Activated naive CD4-positive, alpha-beta T cell treated with anti-CD3 and anti-CD28 coated beads, Interleukin-2, amount 10 ng/mL, durations not matched to agents 7 days and 5 days (primary cell): ENCODE measurements around the gene PLEKHA6.

Experiments
- CTCF ChIA-PET: fragments of 350-600 bp; sonication (Branson Sonifier 250); formaldehyde crosslinking; loops from one replicate; lab custom pipeline; 2021; ENCODE audit warnings: antibody characterized with exemption; lab: Charles Lee
- DNase-seq: peaks from one replicate; pipeline ENCODE4 v3.0.0-alpha.2; 2020
- H3K27ac Mint-ChIP-seq: one replicate; pipeline ENCODE4 v1.8.0; 2021; ENCODE audit warnings: mild to moderate bottlenecking, moderate library complexity, mixed read lengths
- H3K27me3 Mint-ChIP-seq: one replicate; pipeline ENCODE4 v1.8.0; 2021; ENCODE audit warnings: mild to moderate bottlenecking, mixed read lengths
- H3K36me3 Mint-ChIP-seq: one replicate; pipeline ENCODE4 v1.8.0; 2021; ENCODE audit warnings: mixed read lengths
- H3K4me1 Mint-ChIP-seq: one replicate; pipeline ENCODE4 v1.8.0; 2021; ENCODE audit warnings: mixed read lengths
- H3K4me3 Mint-ChIP-seq: one replicate; pipeline ENCODE4 v1.8.0; 2021; ENCODE audit warnings: mild to moderate bottlenecking, moderate library complexity, mixed read lengths
- H3K9me3 Mint-ChIP-seq: one replicate; pipeline ENCODE4 v1.8.0; 2021; ENCODE audit warnings: mixed read lengths

The PLEKHA6 gene

DNA sequence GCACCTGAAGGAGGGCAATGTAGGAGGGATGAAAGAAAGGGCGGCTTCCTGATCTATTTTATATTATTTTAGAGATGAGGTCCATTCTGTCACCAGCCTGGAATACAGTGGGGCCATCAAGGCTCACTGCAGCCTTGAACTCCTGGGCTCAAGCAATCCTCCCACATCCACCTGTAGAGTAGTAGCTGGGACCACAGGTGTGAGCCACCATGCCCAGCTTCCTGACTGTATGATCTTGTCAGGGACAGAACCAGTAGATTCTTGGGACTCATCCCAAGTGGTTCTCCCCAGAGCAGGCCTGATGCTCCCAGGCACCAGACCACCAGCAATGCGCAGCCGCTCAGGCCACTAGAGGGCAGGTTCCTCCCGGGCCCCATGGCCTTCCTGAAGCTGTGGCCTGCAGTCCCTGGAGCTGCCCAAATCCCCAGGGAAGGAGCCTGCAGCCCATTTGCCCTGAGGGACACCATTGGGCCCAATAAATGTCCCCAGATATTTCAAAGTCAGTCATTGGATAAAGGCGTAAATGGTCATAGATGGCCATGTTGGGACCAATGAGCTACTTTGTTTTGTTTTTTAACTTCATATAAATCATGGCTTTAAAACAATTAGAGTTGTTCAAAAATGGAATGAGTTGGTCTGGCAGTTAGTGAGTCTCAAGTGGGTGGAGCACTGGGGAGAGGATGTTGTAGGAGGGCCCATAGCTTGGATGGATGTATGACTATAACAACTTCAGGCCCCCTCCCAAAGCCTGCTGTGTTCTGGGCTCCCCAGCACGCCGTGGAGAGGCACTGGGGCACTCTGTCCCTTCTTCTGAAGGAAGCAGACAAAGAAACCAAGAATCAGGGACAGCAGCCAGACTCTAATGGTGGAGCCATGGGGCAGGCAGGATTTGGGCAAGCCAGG, 101.3 kb downstream of the PLEKHA6 start:
- H3K4me1 Mint-ChIP-seq = no peaks in the 10 kb centered on the region
- peak; percentile 46 for DNase-seq
- peaks cover 17% of the 10 kb centered on the region for H3K27me3 Mint-ChIP-seq
- no peaks in the 10 kb centered on the region for H3K36me3 Mint-ChIP-seq
- no peak overlapping the region for H3K4me3 Mint-ChIP-seq
- CTCF ChIA-PET = interaction anchor here (0.6 to 9.5 kb wide), 16 partner anchors 10 to 534 kb away, joined by 3 to 79 read pairs (median 3); no protein-coding TSS in a partner anchor
- no peaks in the 10 kb centered on the region for H3K9me3 Mint-ChIP-seq
- H3K27ac Mint-ChIP-seq = no peak overlapping the region

DNA sequence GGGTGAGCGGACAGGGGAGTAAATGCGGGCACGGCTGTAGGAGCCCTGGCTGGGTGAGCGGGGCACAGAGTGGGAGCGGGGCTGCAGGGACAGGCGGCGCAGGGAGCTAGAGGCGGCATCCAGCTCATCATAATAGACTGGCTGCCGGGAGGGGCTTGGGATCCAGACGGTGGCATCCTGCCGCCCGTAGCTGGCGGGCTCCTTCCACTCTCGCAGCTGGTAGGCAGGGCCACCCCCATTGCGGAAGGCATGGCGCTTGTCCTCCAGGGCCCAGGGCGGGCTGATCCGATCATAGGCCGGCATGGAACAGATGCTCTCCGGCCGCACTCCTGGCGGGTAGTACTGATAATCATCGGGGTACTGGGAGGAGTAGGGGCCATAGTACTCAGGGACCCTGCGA, 102.3 kb downstream of the PLEKHA6 start:
- DNase-seq = no peak
- H3K27me3 Mint-ChIP-seq = peaks cover 22% of the 10 kb centered on the region
- CTCF ChIA-PET = interaction anchor here (1.2 to 9.5 kb wide), 5 partner anchors 9 to 141 kb away, joined by 3 to 79 read pairs (median 7); no protein-coding TSS in a partner anchor
- no peaks in the 10 kb centered on the region for H3K36me3 Mint-ChIP-seq
- no peaks in the 10 kb centered on the region for H3K4me1 Mint-ChIP-seq
- no peak overlapping the region for H3K4me3 Mint-ChIP-seq
- H3K27ac Mint-ChIP-seq = no peak overlapping the region
- H3K9me3 Mint-ChIP-seq = no peaks in the 10 kb centered on the region

DNA sequence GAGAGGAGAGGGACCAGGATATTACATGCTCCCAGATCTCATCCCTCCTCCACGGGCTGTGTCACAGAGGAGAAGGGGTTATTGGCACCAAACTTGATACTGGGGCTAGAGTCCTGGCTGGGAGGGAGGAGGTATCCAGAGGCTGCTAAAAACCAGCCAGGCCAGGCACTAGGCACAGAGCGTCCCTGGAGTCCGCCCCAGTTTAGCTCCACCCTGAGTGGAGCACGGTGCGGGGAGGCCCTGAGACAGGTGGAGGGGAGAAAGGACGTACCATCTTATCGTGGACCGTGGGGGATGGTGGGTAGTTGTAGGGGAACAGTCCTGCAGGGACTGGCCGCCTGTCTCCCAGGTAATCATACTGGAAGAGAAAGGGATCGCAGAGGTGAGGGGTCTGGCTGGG, 103.2 kb downstream of the PLEKHA6 start:
- no peaks in the 10 kb centered on the region for H3K36me3 Mint-ChIP-seq
- CTCF ChIA-PET = interaction anchor here (0.6 to 9.5 kb wide), 4 partner anchors 106 to 680 kb away, joined by 3 to 79 read pairs (median 7); no protein-coding TSS in a partner anchor
- H3K9me3 Mint-ChIP-seq = no peaks in the 10 kb centered on the region
- H3K4me3 Mint-ChIP-seq = no peak overlapping the region
- H3K27ac Mint-ChIP-seq = no peak overlapping the region
- no peaks in the 10 kb centered on the region for H3K4me1 Mint-ChIP-seq
- no peak for DNase-seq
- peaks cover 18% of the 10 kb centered on the region for H3K27me3 Mint-ChIP-seq

DNA sequence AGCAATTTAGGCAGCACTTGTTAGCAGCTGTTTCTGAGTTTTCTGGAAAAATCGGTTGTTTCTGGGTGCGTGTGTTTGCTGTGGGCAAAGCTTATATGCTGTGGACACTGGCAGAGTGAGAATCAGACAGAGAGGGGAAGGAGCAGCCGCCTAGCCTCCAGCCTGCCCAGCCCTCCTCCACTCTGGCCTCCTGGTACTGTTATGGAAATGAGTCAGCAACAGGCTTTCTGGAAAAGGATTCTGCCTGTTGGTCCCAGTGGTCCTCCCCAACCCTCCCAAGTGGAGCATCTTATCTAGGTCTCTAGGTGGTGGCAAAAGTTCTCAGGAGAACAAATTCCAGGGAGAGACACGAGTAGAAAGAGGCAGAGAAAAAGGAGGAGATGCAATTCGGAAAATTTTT, 103.8 kb downstream of the PLEKHA6 start:
- CTCF ChIA-PET = interaction anchor here (0.6 to 9.5 kb wide), 2 partner anchors 107 to 680 kb away, joined by 3 to 79 read pairs; no protein-coding TSS in a partner anchor
- H3K27me3 Mint-ChIP-seq = peaks cover 18% of the 10 kb centered on the region
- H3K27ac Mint-ChIP-seq = no peak overlapping the region

DNA sequence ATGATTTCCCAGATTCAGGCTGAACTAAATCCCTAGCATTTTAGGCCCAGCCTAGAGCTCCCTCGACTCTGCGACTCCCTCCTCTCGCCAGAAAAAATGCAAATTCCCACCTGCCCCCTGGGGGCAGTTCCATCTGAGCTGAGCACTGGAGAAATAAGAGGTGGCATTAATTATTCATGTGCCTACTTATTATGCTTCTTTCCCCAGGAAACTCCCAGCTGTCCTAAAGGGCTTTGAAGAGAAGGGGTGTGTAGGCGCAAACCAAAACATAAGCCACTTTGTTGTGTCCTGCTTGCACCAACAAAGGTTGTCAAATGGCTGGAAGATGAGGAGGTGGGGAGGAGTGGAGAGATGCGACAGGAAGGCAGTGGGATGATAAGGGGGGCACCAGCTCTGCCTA, 104.5 kb downstream of the PLEKHA6 start:
- Mint-ChIP-seq H3K9me3 (no peaks in the 10 kb centered on the region), H3K4me3 (no peak overlapping the region), H3K4me1 (no peaks in the 10 kb centered on the region), H3K27ac (no peak overlapping the region), H3K36me3 (no peaks in the 10 kb centered on the region), H3K27me3 (peaks cover 25% of the 10 kb centered on the region)
- DNase-seq = no peak
- CTCF ChIA-PET = interaction anchor here (1.8 to 9.5 kb wide), 2 partner anchors 8 to 107 kb away, joined by 5 to 79 read pairs; no protein-coding TSS in a partner anchor

More for the DNA sequence above, 103.8 kb downstream of the PLEKHA6 start:
- Mint-ChIP-seq H3K4me1 (no peaks in the 10 kb centered on the region), H3K9me3 (no peaks in the 10 kb centered on the region), H3K4me3 (no peak overlapping the region), H3K36me3 (no peaks in the 10 kb centered on the region)
- DNase-seq = no peak

DNA sequence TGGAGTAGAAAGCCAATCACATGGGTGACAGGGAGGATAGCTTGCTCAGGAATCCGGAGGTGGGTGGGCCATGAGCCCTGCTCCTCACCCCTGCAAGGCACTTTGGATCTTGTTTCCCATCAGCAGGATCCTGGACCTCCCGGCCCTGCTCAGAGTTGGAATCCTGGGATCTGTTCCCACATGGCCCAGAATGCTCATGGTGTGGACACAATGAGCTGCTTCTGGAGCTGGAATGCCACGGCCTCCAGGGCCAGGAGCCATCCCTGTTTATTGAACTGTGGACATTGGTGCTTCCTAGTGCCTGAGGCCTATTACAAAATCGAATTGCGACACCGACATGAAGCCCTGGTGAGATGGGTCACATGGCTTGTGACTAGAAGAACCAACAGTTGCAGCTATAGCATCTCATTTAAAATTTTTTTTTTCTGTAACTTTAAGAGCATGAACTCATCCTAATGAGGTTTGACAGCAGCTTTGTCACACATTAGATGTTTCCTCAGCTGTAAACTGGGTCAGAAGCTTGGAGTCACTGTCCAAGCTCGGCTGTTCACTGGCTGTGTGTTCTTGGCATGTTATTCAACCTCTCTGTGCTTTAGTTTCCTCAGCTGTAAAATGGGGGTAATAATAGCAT, 105.6 kb downstream of the PLEKHA6 start:
- H3K4me1 Mint-ChIP-seq = no peaks in the 10 kb centered on the region
- CTCF ChIA-PET = interaction anchor here (1.8 to 9.5 kb wide), 2 partner anchors 9 to 108 kb away, joined by 5 to 79 read pairs; no protein-coding TSS in a partner anchor
- no peak overlapping the region for H3K4me3 Mint-ChIP-seq
- peaks cover 27% of the 10 kb centered on the region for H3K27me3 Mint-ChIP-seq
- DNase-seq = no peak
- H3K27ac Mint-ChIP-seq = no peak overlapping the region
- H3K36me3 Mint-ChIP-seq = no peaks in the 10 kb centered on the region
- H3K9me3 Mint-ChIP-seq = no peaks in the 10 kb centered on the region

DNA sequence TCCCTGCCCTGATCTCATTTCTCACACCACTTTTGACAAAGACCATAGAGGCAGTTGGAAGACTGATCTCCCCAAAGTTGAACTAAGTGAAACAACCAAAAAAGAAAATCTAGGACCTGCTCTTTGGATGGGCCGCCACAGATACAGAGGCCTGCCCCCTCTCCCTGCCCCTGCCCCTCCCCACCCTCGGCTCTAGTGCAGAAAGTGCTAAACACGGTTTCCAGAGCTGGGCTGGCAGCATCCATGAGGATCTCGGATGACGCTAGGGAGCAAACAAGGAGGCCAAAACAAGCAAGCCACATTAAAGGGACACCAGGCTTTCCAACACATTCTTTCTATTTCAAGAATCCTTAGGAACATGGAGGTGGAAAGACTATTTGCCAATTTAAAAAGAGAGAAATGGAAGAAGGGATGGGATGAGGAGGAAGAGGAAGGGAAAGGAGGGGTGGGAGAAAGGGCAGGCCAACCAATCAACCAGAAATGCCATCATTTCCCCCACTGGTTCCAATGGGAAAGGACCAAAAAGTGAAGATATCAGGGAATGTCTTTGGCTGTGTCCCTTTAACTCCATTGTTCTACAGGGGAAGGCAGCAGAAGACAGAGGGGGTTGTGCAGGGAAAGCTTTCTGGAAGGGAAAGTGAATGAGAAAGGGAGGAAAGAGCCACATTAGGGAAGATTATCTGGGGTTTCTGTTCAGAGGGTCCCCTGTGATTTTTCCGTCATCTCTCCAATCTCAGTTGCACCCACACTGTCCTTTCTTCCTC, 107.6 kb downstream of the PLEKHA6 start:
- H3K27me3 Mint-ChIP-seq = peaks cover 37% of the 10 kb centered on the region
- no peaks in the 10 kb centered on the region for H3K9me3 Mint-ChIP-seq
- CTCF ChIA-PET = no interaction called here
- no peak overlapping the region for H3K27ac Mint-ChIP-seq
- no peaks in the 10 kb centered on the region for H3K4me1 Mint-ChIP-seq
- no peak for DNase-seq
- H3K36me3 Mint-ChIP-seq = no peaks in the 10 kb centered on the region
- no peak overlapping the region for H3K4me3 Mint-ChIP-seq

DNA sequence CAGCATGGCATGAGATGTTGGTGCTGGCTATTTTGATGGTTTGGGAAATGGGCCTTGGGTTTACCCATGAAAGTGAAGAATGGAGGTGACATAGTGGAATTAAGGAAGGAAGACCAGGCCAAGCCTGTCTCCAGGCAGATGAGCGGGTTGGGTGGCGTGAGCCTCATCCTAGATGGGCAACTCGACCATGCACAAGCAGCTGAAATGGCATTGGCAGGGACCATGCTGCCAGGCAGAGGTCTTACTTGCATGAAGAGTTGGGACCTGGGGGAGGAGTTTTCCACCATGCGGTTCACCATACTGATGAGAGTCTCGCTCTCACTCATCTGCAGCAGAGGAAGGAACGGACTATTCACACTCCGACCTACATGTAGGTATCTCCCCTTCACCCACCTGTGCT, 108.4 kb downstream of the PLEKHA6 start:
- no peak for DNase-seq
- no peaks in the 10 kb centered on the region for H3K9me3 Mint-ChIP-seq
- H3K4me3 Mint-ChIP-seq = no peak overlapping the region
- H3K36me3 Mint-ChIP-seq = no peaks in the 10 kb centered on the region
- CTCF ChIA-PET = no interaction called here
- no peak overlapping the region for H3K27ac Mint-ChIP-seq
- no peaks in the 10 kb centered on the region for H3K4me1 Mint-ChIP-seq
- H3K27me3 Mint-ChIP-seq = peaks cover 39% of the 10 kb centered on the region

DNA sequence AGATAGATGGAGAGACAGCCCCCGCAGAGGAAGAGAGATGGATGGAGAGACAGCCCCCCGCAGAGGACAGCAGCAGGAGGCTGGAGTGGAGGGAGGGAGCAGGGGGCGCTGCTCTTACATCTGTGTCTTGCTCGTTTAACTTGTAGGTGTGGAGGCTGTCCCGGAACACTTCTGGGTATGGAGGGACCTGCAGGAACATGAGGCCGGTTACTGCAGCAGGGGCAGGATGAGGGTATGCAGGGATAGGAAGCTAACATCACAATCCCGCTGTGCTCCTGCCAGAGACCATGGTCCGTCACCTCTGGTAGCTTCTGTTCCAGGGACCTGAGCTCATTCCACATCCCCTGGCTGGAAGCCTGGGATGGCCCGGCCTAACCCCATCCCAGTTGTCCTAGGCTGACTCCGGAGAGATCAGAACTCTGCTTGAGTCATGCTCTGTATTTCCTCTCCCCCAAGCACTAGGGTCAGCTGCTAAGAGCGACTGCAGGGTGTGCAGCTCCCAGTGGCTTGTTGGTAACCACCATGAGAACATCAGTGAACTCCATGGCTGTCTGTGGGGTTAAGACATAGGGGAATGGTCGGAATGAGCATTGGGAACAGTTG, 109.2 kb downstream of the PLEKHA6 start:
- no peaks in the 10 kb centered on the region for H3K36me3 Mint-ChIP-seq
- no peaks in the 10 kb centered on the region for H3K9me3 Mint-ChIP-seq
- H3K4me1 Mint-ChIP-seq = no peaks in the 10 kb centered on the region
- CTCF ChIA-PET = interaction anchor here (1.0 kb wide), 1 partner anchor 112 kb away, joined by 3 read pairs; no protein-coding TSS in a partner anchor
- no peak for DNase-seq
- H3K27me3 Mint-ChIP-seq = peaks cover 33% of the 10 kb centered on the region
- H3K4me3 Mint-ChIP-seq = no peak overlapping the region
- no peak overlapping the region for H3K27ac Mint-ChIP-seq

DNA sequence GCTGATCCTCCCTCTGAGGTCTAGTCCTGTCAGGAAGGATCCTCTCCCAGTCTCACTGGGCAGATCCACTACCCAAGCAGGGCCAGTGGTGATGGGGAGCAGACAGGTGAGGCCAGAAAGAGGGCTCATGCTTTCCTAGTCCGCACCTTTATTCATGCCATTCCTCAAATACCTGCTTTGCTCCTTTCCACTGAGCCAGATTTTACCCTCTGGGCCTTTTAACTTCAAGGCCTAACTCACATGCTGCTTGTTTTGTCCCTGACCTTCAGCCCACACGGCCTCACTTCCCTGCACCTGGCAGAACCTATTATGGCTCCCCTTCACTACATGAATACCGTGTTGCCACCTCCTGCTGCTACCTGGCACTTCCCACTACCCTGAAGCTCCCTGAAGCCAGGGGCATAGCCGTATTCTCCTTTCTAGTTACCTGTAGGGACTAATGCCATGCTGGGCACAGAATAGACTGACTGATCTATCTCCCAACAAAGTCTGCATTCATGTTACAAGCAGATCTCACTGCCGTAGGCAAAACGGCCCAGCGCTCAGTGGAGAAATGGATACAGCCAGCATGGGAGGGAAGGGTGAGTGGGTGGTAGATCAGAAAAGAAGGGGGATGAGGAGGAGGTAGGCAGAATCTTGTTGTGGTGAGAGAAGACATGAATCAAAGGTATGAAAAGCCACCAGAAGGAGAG, 109.8 kb downstream of the PLEKHA6 start:
- no peaks in the 10 kb centered on the region for H3K36me3 Mint-ChIP-seq
- H3K27me3 Mint-ChIP-seq = peaks cover 34% of the 10 kb centered on the region
- H3K9me3 Mint-ChIP-seq = no peaks in the 10 kb centered on the region
- CTCF ChIA-PET = interaction anchor here (1.0 kb wide), 1 partner anchor 113 kb away, joined by 3 read pairs; no protein-coding TSS in a partner anchor
- no peak overlapping the region for H3K4me3 Mint-ChIP-seq
- no peaks in the 10 kb centered on the region for H3K4me1 Mint-ChIP-seq
- no peak overlapping the region for H3K27ac Mint-ChIP-seq
- no peak for DNase-seq

DNA sequence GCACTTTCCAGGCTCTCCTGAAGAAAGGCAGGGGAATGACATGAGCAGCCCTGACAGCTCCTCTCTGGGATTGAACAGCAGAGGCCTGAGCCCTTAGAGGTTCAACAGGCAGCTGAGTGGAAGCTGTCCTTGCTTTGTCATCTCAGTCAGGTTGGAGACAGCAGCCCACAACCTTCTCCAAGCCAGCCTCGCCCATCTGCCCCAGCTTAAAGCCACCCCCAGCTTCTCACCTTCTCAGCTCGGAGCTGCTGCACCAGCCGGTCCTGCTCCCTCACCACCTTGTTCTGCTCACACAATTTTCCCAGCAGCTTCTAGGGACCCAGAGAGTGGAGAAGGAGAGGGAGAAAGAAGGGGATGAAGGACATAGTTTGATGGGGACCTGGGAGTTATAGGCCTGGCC, 110.8 kb downstream of the PLEKHA6 start:
- H3K27me3 Mint-ChIP-seq = peaks cover 34% of the 10 kb centered on the region
- CTCF ChIA-PET = interaction anchor here (0.9 to 1.5 kb wide), 2 partner anchors 9 to 114 kb away, joined by 3 to 6 read pairs; no protein-coding TSS in a partner anchor
- H3K4me3 Mint-ChIP-seq = no peak overlapping the region
- no peaks in the 10 kb centered on the region for H3K36me3 Mint-ChIP-seq
- no peaks in the 10 kb centered on the region for H3K9me3 Mint-ChIP-seq
- no peak overlapping the region for H3K27ac Mint-ChIP-seq
- H3K4me1 Mint-ChIP-seq = no peaks in the 10 kb centered on the region
- DNase-seq = no peak

DNA sequence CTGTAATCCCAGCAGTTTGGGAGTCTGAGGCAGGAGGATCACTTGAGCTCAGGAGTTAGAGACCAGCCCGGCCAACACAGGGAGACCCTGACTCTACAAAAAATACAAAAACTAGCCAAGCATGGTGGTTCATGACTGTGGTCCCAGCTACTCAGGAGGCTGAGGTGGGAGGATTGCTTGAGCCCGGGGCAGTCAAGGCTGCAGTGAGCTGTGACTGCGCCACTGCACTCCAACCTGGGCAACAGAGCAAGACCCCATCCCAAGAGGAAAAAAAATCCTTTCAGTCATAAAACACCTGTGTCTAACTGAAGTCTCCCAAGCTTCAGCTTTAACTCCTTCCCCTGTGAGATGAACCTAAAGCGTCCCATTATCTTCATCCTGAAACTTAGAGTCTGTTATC, 112.9 kb downstream of the PLEKHA6 start:
- peaks cover 25% of the 10 kb centered on the region for H3K27me3 Mint-ChIP-seq
- no peak for DNase-seq
- H3K36me3 Mint-ChIP-seq = no peaks in the 10 kb centered on the region
- H3K4me1 Mint-ChIP-seq = no peaks in the 10 kb centered on the region
- CTCF ChIA-PET = no interaction called here
- H3K9me3 Mint-ChIP-seq = no peaks in the 10 kb centered on the region
- no peak overlapping the region for H3K4me3 Mint-ChIP-seq
- H3K27ac Mint-ChIP-seq = no peak overlapping the region

DNA sequence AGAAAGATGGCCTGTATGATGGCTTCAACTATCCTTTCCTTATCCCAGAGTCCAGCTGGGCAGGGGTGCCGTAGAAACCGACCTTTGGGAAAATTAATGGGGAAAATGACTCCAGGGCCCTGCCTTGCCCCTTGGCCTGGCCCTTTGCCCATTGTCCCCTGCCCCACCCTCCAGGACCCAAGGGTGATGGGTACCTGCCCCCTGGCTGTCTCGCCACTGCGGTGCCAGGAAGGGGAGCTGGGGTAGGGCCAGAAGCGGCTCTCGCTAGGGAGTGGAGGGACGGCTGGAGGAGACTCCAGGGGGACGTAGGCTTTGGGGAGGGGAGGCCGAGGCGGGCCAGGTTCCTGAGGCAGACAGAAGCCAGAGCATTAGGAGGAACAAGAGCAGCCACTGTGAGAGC, 116.8 kb downstream of the PLEKHA6 start:
- CTCF ChIA-PET = no interaction called here
- peaks cover 18% of the 10 kb centered on the region for H3K27me3 Mint-ChIP-seq
- H3K27ac Mint-ChIP-seq = no peak overlapping the region
- no peaks in the 10 kb centered on the region for H3K4me1 Mint-ChIP-seq
- no peaks in the 10 kb centered on the region for H3K36me3 Mint-ChIP-seq
- no peak for DNase-seq
- no peaks in the 10 kb centered on the region for H3K9me3 Mint-ChIP-seq
- H3K4me3 Mint-ChIP-seq = no peak overlapping the region
